ENCODE data around the gene C13orf46. TPM values are rescaled to one million over a fixed set of nuclear protein-coding genes. Genes with fewer than 3 reads are reported as not detected.

C13orf46 gene
- total and polyA plus RNA-seq, 2 experiments from 2014 or later: 0.20 to 0.23 TPM

DNA sequence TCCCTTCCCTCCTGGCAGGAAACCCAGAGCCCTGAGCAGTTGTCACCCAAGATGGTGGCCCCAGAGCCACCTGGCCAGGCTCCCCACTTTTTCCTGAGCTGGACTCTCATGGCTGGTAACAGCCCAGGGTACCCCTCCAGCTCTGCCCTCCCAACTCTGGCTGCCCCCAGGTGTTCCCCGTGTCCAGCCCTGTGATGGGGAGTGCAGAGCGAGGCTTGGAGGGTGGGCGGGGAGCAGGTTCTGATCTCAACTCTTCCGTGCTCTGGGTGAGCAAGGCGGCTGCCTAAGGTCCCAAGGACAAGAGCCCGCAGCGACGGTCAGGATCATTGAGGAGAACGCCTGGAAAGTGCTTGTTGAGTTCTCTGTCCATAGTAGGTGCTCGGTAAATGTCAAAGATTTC, 55.3 kb downstream of the C13orf46 start:
- no peak for DNase-seq (ENCODE audit: low spot score)
- no peak overlapping the region for H3K27ac ChIP-seq
- H3K27me3 ChIP-seq: no peaks in the 10 kb centered on the region
- H3K4me1 ChIP-seq (ENCODE audit: insufficient read depth): no peaks in the 10 kb centered on the region
- no peak overlapping the region for H2AFZ ChIP-seq
- TF ChIP-seq EZH2 (IDR thresholded peaks at IDR 0.05; ENCODE audit: borderline replicate concordance) (no peak), EZH2phosphoT487 (IDR thresholded peaks at IDR 0.05; ENCODE audit: low read depth, severe bottlenecking, unreplicated experiment) (no peak)
- TF ChIP-seq, protein P1, sequence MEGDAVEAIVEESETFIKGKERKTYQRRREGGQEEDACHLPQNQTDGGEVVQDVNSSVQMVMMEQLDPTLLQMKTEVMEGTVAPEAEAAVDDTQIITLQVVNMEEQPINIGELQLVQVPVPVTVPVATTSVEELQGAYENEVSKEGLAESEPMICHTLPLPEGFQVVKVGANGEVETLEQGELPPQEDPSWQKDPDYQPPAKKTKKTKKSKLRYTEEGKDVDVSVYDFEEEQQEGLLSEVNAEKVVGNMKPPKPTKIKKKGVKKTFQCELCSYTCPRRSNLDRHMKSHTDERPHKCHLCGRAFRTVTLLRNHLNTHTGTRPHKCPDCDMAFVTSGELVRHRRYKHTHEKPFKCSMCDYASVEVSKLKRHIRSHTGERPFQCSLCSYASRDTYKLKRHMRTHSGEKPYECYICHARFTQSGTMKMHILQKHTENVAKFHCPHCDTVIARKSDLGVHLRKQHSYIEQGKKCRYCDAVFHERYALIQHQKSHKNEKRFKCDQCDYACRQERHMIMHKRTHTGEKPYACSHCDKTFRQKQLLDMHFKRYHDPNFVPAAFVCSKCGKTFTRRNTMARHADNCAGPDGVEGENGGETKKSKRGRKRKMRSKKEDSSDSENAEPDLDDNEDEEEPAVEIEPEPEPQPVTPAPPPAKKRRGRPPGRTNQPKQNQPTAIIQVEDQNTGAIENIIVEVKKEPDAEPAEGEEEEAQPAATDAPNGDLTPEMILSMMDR (IDR thresholded peaks at IDR 0.05; ENCODE audit: poor library complexity): no peak
- H3K9me2 ChIP-seq (replicated peaks; ENCODE audit: insufficient read depth): no peaks in the 10 kb centered on the region
- H3K4me2 ChIP-seq: no peak overlapping the region
- 97% methylated on average over 10 of the region's 10 CpGs for WGBS (ENCODE audit: low lambda C conversion rate, missing lambda C conversion rate)
- H4K20me1 ChIP-seq (ENCODE audit: insufficient read depth, poor library complexity, severe bottlenecking): no peaks in the 10 kb centered on the region
- no peaks in the 10 kb centered on the region for H3K9me3 ChIP-seq (ENCODE audit: low read depth)
- no peaks in the 10 kb centered on the region for H3K79me2 ChIP-seq
- no peak overlapping the region for H3K4me3 ChIP-seq
- no peaks in the 10 kb centered on the region for H3K36me3 ChIP-seq (replicated peaks; ENCODE audit: insufficient read depth, low read depth)

DNA sequence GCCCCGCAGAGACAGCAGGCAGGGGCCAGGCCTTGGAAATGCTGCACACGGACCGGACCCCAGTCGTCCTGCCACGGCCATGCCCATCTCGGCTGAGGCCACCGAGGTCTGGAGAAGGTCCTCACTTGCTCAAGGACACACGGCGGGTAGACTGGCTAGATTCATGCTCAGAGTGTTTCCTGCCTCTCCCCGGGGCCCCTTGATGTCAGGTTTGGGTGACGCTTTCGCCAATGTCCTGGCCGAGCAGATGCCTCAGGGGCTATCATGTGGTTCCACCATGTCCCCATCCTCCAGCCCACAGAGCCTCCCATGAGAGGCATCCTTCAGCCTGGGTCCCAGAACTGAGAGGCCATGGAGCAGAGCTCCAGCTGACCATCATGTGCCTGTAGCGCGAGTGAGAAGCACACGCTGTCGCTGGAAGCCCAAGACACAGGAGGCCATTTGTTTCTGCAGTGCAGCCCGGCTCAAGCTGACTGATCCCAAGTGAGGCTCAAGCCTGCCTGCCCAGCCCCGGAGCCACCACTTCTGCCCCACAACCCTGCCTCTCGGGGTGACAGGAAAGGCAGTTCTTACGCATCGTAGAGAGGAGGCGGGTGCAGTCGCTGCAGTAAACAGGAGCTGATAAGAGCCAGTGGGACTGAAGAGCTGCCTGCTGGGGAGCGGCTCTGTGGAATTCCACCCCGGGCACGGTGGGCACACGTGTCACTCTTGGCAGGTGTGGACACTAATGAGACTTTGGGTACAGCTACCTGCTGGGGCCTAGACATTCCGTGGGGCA, 56.1 kb downstream of the C13orf46 start:
- H3K27me3 ChIP-seq: no peaks in the 10 kb centered on the region
- H3K9me3 ChIP-seq (ENCODE audit: low read depth): no peaks in the 10 kb centered on the region
- H3K4me3 ChIP-seq: no peak overlapping the region
- H3K79me2 ChIP-seq: no peaks in the 10 kb centered on the region
- WGBS (ENCODE audit: low lambda C conversion rate, missing lambda C conversion rate): 90% methylated on average over 29 of the region's 29 CpGs
- H3K27ac ChIP-seq: no peak overlapping the region
- DNase-seq (ENCODE audit: low spot score): no peak
- no peaks in the 10 kb centered on the region for H3K4me1 ChIP-seq (ENCODE audit: insufficient read depth)
- no peaks in the 10 kb centered on the region for H4K20me1 ChIP-seq (ENCODE audit: insufficient read depth, poor library complexity, severe bottlenecking)
- no peak for TF ChIP-seq EZH2phosphoT487 (IDR thresholded peaks at IDR 0.05; ENCODE audit: low read depth, severe bottlenecking, unreplicated experiment)
- no peak for TF ChIP-seq EZH2 (IDR thresholded peaks at IDR 0.05; ENCODE audit: borderline replicate concordance)
- no peak overlapping the region for H3K4me2 ChIP-seq
- H3K36me3 ChIP-seq (replicated peaks; ENCODE audit: insufficient read depth, low read depth): no peaks in the 10 kb centered on the region
- H2AFZ ChIP-seq: no peak overlapping the region
- no peaks in the 10 kb centered on the region for H3K9me2 ChIP-seq (replicated peaks; ENCODE audit: insufficient read depth)

DNA sequence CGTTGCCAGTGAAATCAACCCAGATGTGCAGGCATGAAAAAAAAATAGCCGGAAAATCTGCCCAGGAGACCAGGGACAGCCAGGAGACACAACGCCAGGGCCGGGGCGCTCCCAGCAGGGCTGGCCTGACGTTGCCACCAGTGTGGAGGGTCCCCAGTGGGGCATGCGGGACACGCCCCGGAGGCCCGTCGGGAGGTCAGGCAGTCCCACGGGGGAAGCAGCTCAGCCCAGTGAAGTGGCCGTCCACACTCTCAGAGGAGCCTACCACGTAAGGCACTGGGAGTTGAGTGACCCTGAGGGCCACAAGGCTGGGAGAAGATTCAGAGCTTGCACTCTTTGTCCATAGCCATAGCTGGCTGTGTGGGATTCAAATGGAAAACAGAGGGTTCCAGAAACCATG, 56.8 kb downstream of the C13orf46 start:
- Histone ChIP-seq H4K20me1 (ENCODE audit: insufficient read depth, poor library complexity, severe bottlenecking) (no peaks in the 10 kb centered on the region), H3K27ac (no peak overlapping the region), H3K9me3 (ENCODE audit: low read depth) (no peaks in the 10 kb centered on the region), H3K27me3 (no peaks in the 10 kb centered on the region), H3K4me1 (ENCODE audit: insufficient read depth) (no peaks in the 10 kb centered on the region), H3K4me2 (no peak overlapping the region), H3K79me2 (no peaks in the 10 kb centered on the region), H3K9me2 (replicated peaks; ENCODE audit: insufficient read depth) (no peaks in the 10 kb centered on the region), H3K36me3 (replicated peaks; ENCODE audit: insufficient read depth, low read depth) (no peaks in the 10 kb centered on the region), H2AFZ (no peak overlapping the region), H3K4me3 (no peak overlapping the region)
- TF ChIP-seq EZH2phosphoT487 (IDR thresholded peaks at IDR 0.05; ENCODE audit: low read depth, severe bottlenecking, unreplicated experiment): no peak
- TF ChIP-seq, protein P1 (IDR thresholded peaks at IDR 0.05; ENCODE audit: poor library complexity): no peak
- no peak for TF ChIP-seq EZH2 (IDR thresholded peaks at IDR 0.05; ENCODE audit: borderline replicate concordance)
- no peak for DNase-seq (ENCODE audit: low spot score)
- whole genome bisulfite sequencing (ENCODE audit: low lambda C conversion rate, missing lambda C conversion rate): 94% methylated on average over 14 of the region's 14 CpGs

DNA sequence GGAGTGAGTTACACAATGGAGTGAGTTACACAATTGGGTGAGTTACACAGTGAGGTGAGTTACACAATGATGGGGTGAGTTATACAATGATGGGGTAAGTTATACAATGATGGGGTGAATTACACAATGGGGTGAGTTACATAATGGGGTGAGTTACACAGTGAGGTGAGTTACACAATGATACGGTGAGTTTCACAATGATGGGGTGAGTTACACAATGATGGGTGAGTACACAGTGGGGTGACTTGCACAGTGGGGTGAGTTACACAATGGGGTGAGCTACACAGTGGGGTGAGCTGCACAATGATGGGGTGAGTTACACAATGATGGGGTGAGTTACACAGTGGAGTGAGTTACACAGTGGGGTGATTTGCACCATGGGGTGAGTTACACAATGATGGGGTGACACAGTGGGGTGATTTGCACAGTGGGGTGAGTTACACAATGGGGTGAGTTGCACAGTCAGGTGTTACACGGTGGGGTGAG, 57.5 kb downstream of the C13orf46 start:
- DNase-seq (ENCODE audit: low spot score): no peak
- H3K4me1 ChIP-seq (ENCODE audit: insufficient read depth): no peaks in the 10 kb centered on the region
- H3K79me2 ChIP-seq: no peaks in the 10 kb centered on the region
- H3K9me2 ChIP-seq (replicated peaks; ENCODE audit: insufficient read depth): no peaks in the 10 kb centered on the region
- no peaks in the 10 kb centered on the region for H3K27me3 ChIP-seq
- H3K36me3 ChIP-seq (replicated peaks; ENCODE audit: insufficient read depth, low read depth): no peaks in the 10 kb centered on the region
- no peak overlapping the region for H2AFZ ChIP-seq
- TF ChIP-seq, protein P1 (IDR thresholded peaks at IDR 0.05; ENCODE audit: poor library complexity): no peak
- TF ChIP-seq EZH2 (IDR thresholded peaks at IDR 0.05; ENCODE audit: borderline replicate concordance): no peak
- TF ChIP-seq EZH2phosphoT487 (IDR thresholded peaks at IDR 0.05; ENCODE audit: low read depth, severe bottlenecking, unreplicated experiment): no peak
- no peaks in the 10 kb centered on the region for H4K20me1 ChIP-seq (ENCODE audit: insufficient read depth, poor library complexity, severe bottlenecking)
- 95% methylated on average over 2 of the region's 2 CpGs for WGBS (ENCODE audit: low lambda C conversion rate, missing lambda C conversion rate)
- H3K9me3 ChIP-seq (ENCODE audit: low read depth): no peaks in the 10 kb centered on the region
- H3K4me2 ChIP-seq: no peak overlapping the region
- H3K27ac ChIP-seq: no peak overlapping the region
- H3K4me3 ChIP-seq: no peak overlapping the region
